Ectodermal cell (in vitro differentiated cells): ENCODE data around the gene LRRC1.

Source experiments
- H3K27ac ChIP-seq: 2 replicates; pipeline ENCODE4 v1.7.0; 2013; ENCODE audit warnings: mild to moderate bottlenecking, low read depth, low read length; ENCODE audit not compliant: insufficient read depth, poor library complexity, severe bottlenecking
- H3K27me3 ChIP-seq: 2 replicates; pipeline ENCODE4 v1.7.0; 2013; ENCODE audit warnings: mild to moderate bottlenecking, low read length; ENCODE audit not compliant: insufficient read depth, control insufficient read depth, poor library complexity, severe bottlenecking
- H3K36me3 ChIP-seq: one replicate; pipeline ENCODE4 v1.7.0; 2013; ENCODE audit warnings: low read length; ENCODE audit not compliant: control insufficient read depth, insufficient read depth
- H3K4me1 ChIP-seq: one replicate; pipeline ENCODE4 v1.7.0; 2013; ENCODE audit warnings: low read length; ENCODE audit not compliant: control insufficient read depth, insufficient read depth
- H3K4me3 ChIP-seq: 2 replicates; pipeline ENCODE4 v1.7.0; 2013; ENCODE audit warnings: low read depth, low read length, control low read depth; ENCODE audit not compliant: insufficient read depth
- H3K9me3 ChIP-seq: 2 replicates; pipeline ENCODE4 v1.7.0; 2013; ENCODE audit warnings: mild to moderate bottlenecking, low read length, moderate library complexity; ENCODE audit not compliant: control insufficient read depth
- WGBS, 2 experiments: methylation state at CpG; one replicate each; pipeline ENCODE4 v1.1.7; 2013; ENCODE audit warnings: missing lambda C conversion rate in 2 of 2; 5-methylcytosine and 5-hydroxymethylcytosine counted together

Gene LRRC1

GRCh38 chr6:53943395-53943794 lies 148.6 kb downstream of the LRRC1 start:
- no peaks in the 10 kb centered on the region for H3K4me1 ChIP-seq
- no peaks in the 10 kb centered on the region for H3K9me3 ChIP-seq
- no peak overlapping the region for H3K4me3 ChIP-seq
- H3K36me3 ChIP-seq = no peaks in the 10 kb centered on the region
- WGBS, 2 experiments = 94% methylated on average over 2 of the region's 2 CpGs
- no peak overlapping the region for H3K27ac ChIP-seq
- no peaks in the 10 kb centered on the region for H3K27me3 ChIP-seq

- H3K9me3 ChIP-seq = no peaks in the 10 kb centered on the region
- 93% methylated on average over 4 of the region's 4 CpGs for WGBS, 2 experiments
Measured at GRCh38 chr6:53944091-53944490, 149.3 kb downstream of the LRRC1 start.

GRCh38 chr6:53944543-53944942 lies 149.7 kb downstream of the LRRC1 start:
- Histone ChIP-seq H3K27ac (no peak overlapping the region), H3K4me3 (no peak overlapping the region), H3K36me3 (no peaks in the 10 kb centered on the region), H3K27me3 (no peaks in the 10 kb centered on the region), H3K4me1 (no peaks in the 10 kb centered on the region), H3K9me3 (no peaks in the 10 kb centered on the region)
- 83 to 84% methylated on average over 4 to 5 of the region's 5 CpGs for WGBS, 2 experiments

More at GRCh38 chr6:53944091-53944490, 149.3 kb downstream of the LRRC1 start:
- no peaks in the 10 kb centered on the region for H3K36me3 ChIP-seq
- no peaks in the 10 kb centered on the region for H3K4me1 ChIP-seq
- no peaks in the 10 kb centered on the region for H3K27me3 ChIP-seq
- H3K4me3 ChIP-seq = no peak overlapping the region
- H3K27ac ChIP-seq = no peak overlapping the region

- no peaks in the 10 kb centered on the region for H3K27me3 ChIP-seq
- no peaks in the 10 kb centered on the region for H3K9me3 ChIP-seq
- WGBS, 2 experiments = 89 to 95% methylated on average over 4 of the region's 4 CpGs
- H3K4me3 ChIP-seq = no peak overlapping the region
- H3K36me3 ChIP-seq = no peaks in the 10 kb centered on the region
- H3K27ac ChIP-seq = no peak overlapping the region
- no peaks in the 10 kb centered on the region for H3K4me1 ChIP-seq
Measured at GRCh38 chr6:53945765-53946407, 151.1 kb downstream of the LRRC1 start.

GRCh38 chr6:53947780-53948179 lies 153.0 kb downstream of the LRRC1 start:
- 100% methylated on average over 1 of the region's 1 CpG; no CpG with 5 or more reads in 1 of the 2 experiments for WGBS, 2 experiments
- Histone ChIP-seq H3K4me1 (no peaks in the 10 kb centered on the region), H3K27ac (no peak overlapping the region)

GRCh38 chr6:53951383-53951782 lies 156.6 kb downstream of the LRRC1 start:
- Histone ChIP-seq H3K36me3 (no peaks in the 10 kb centered on the region), H3K4me1 (no peaks in the 10 kb centered on the region), H3K4me3 (no peak overlapping the region), H3K27me3 (no peaks in the 10 kb centered on the region), H3K27ac (no peak overlapping the region), H3K9me3 (no peaks in the 10 kb centered on the region)
- 83 to 95% methylated on average over 3 of the region's 3 CpGs for WGBS, 2 experiments

More at GRCh38 chr6:53947780-53948179, 153.0 kb downstream of the LRRC1 start:
- H3K36me3 ChIP-seq = no peaks in the 10 kb centered on the region
- no peaks in the 10 kb centered on the region for H3K27me3 ChIP-seq
- no peak overlapping the region for H3K4me3 ChIP-seq
- H3K9me3 ChIP-seq = no peaks in the 10 kb centered on the region

- H3K27me3 ChIP-seq = no peaks in the 10 kb centered on the region
- H3K9me3 ChIP-seq = no peaks in the 10 kb centered on the region
- no peaks in the 10 kb centered on the region for H3K4me1 ChIP-seq
- no peak overlapping the region for H3K27ac ChIP-seq
- 43 to 44% methylated on average over 6 of the region's 6 CpGs for WGBS, 2 experiments
- H3K4me3 ChIP-seq = no peak overlapping the region
- no peaks in the 10 kb centered on the region for H3K36me3 ChIP-seq
Measured at GRCh38 chr6:53956068-53956711, 161.4 kb downstream of the LRRC1 start.

- Histone ChIP-seq H3K9me3 (no peaks in the 10 kb centered on the region), H3K36me3 (no peaks in the 10 kb centered on the region), H3K4me3 (no peak overlapping the region), H3K27ac (no peak overlapping the region), H3K4me1 (no peaks in the 10 kb centered on the region), H3K27me3 (no peaks in the 10 kb centered on the region)
Measured at GRCh38 chr6:53956804-53957203, 162.0 kb downstream of the LRRC1 start.

GRCh38 chr6:53959717-53960116 lies 164.9 kb downstream of the LRRC1 start:
- no peaks in the 10 kb centered on the region for H3K27me3 ChIP-seq

GRCh38 chr6:53960311-53960710 lies 165.5 kb downstream of the LRRC1 start:
- Histone ChIP-seq H3K27ac (no peak overlapping the region), H3K9me3 (no peaks in the 10 kb centered on the region), H3K4me3 (no peak overlapping the region), H3K36me3 (no peaks in the 10 kb centered on the region), H3K27me3 (no peaks in the 10 kb centered on the region), H3K4me1 (no peaks in the 10 kb centered on the region)
- 95% methylated on average over 2 to 4 of the region's 4 CpGs for WGBS, 2 experiments

More at GRCh38 chr6:53959717-53960116, 164.9 kb downstream of the LRRC1 start:
- no peaks in the 10 kb centered on the region for H3K4me1 ChIP-seq
- no peak overlapping the region for H3K27ac ChIP-seq
- no peaks in the 10 kb centered on the region for H3K9me3 ChIP-seq
- no peak overlapping the region for H3K4me3 ChIP-seq
- H3K36me3 ChIP-seq = no peaks in the 10 kb centered on the region
- 85 to 100% methylated on average over 1 to 2 of the region's 2 CpGs for whole genome bisulfite sequencing, 2 experiments
